Body of pancreas (tissue), 4 donors: ENCODE data around the gene SF3B5. TPM values are rescaled to one million over a fixed set of nuclear protein-coding genes. Genes with fewer than 3 reads are reported as not detected.
"Not testable (repeated sequence)": the region's sequence is repeated elsewhere in the genome, so short reads cannot be mapped to it uniquely, and the experiment has no call there.

Source experiments
- ATAC-seq: fragments of 150-250 bp; one replicate; pipeline ENCODE4 v1.9.1; 2016
- DNase-seq, 4 donors: peaks; one replicate each; pipeline ENCODE4 v3.0.0-alpha.2; 2019
- H3K27ac ChIP-seq, 4 donors: fragments of 200-600 bp; sonication (generic); 1 replicate in 3 of 4; 2 replicates in 1 of 4; pipeline versions ENCODE4 v1.5.1 to v1.6.1; 2016 to 2019; ENCODE audit warnings: mild to moderate bottlenecking in 1 of 4, mixed read lengths in 1 of 4, moderate library complexity in 1 of 4
- H3K27me3 ChIP-seq, 2 donors: fragments of 200-600 bp; sonication (generic); one replicate each; pipeline ENCODE4 v1.6.0; 2016; ENCODE audit warnings: mild to moderate bottlenecking in 1 of 2
- H3K36me3 ChIP-seq, 2 donors: fragments of 200-600 bp; sonication (generic); replicated peaks in 1 of 2; 2 replicates each; pipeline ENCODE4 v1.5.1; 2016; ENCODE audit warnings: low read depth in 2 of 2; ENCODE audit not compliant: insufficient read depth in 1 of 2
- H3K4me1 ChIP-seq: fragments of 200-600 bp; sonication (generic); one replicate; pipeline ENCODE4 v1.6.0; 2016
- H3K4me3 ChIP-seq, 2 donors: fragments of 200-600 bp; sonication (generic); 1 replicate in 1 of 2; 2 replicates in 1 of 2; pipeline ENCODE4 v1.5.1; 2016 to 2019
- H3K9me3 ChIP-seq, 3 donors: fragments of 200-600 bp; sonication (generic); 1 replicate in 2 of 3; 2 replicates in 1 of 3; pipeline ENCODE4 v1.5.1; 2016
- CTCF ChIP-seq, 7 experiments: fragments of 450-650 bp in 4 of 7; fragments of 200-600 bp in 3 of 7; sonication (generic) in 3 of 7; IDR thresholded peaks; one replicate each; pipeline ENCODE4 v1.5.1; 2016 to 2019; ENCODE audit warnings: antibody characterized with exemption in 7 of 7
- POLR2A ChIP-seq, 3 donors: fragments of 450-650 bp; IDR thresholded peaks; one replicate each; pipeline ENCODE4 v1.6.1; 2016; ENCODE audit warnings: antibody characterized with exemption in 3 of 3, mild to moderate bottlenecking in 2 of 3
- WGBS, 2 donors: methylation state at CpG; one replicate each; pipeline ENCODE4 v1.1.5; 2017; 5-methylcytosine and 5-hydroxymethylcytosine counted together
- intact Hi-C: fragments of 100-400 bp; cut with DNase I; formaldehyde crosslinking; loops from one replicate; pipeline ENCODE4 v1.15.1; 2023
- total RNA-seq, 2 donors: library from RNA; depleted of rRNA; stranded (reverse); fragments of >200 nt; gene quantifications; one replicate each; pipeline ENCODE4 v1.1.0, GENCODE V29; 2016

The SF3B5 gene
- total RNA-seq, 2 donors from 2014 or later = 45.7 to 103 TPM

- WGBS, 2 donors = 69% methylated on average over 2 of the region's 2 CpGs
- ATAC-seq (no peak), DNase-seq (no peak)
- peaks cover 21% of the 10 kb centered on the region for H3K4me1 ChIP-seq
- no peaks in the 10 kb centered on the region for H3K9me3 ChIP-seq
- TF ChIP-seq CTCF (IDR thresholded peaks at IDR 0.05) = no peak
- TF ChIP-seq POLR2A (IDR thresholded peaks at IDR 0.05) = no peak
- intact Hi-C loops = no loop called here
- H3K4me3 ChIP-seq = no peak overlapping the region
- no peaks in the 10 kb centered on the region for H3K27me3 ChIP-seq
- H3K27ac ChIP-seq = no peak overlapping the region
- no peaks in the 10 kb centered on the region for H3K36me3 ChIP-seq
Measured at GRCh38 chr6:144093236-144093635, 2.1 kb downstream of the SF3B5 start.

GRCh38 chr6:144090384-144090783 is 5.0 kb downstream of the SF3B5 start:
- no peak for TF ChIP-seq CTCF (IDR thresholded peaks at IDR 0.05)
- no peak for TF ChIP-seq POLR2A (IDR thresholded peaks at IDR 0.05)
- Histone ChIP-seq H3K9me3 (no peaks in the 10 kb centered on the region), H3K4me1 (peaks cover 16% of the 10 kb centered on the region), H3K27me3 (no peaks in the 10 kb centered on the region), H3K27ac (no peak overlapping the region), H3K36me3 (peaks cover 0 to 2% of the 10 kb centered on the region in 2 donors), H3K4me3 (no peak overlapping the region)
- intact Hi-C loops = no loop called here
- DNase-seq (no peak), ATAC-seq (no peak)
- 42 to 46% methylated on average over 4 of the region's 4 CpGs for WGBS, 2 donors

GRCh38 chr6:144087789-144088426 is 7.5 kb downstream of the SF3B5 start:
- ATAC-seq (no peak), DNase-seq (no peak)
- no peaks in the 10 kb centered on the region for H3K9me3 ChIP-seq
- H3K27ac ChIP-seq = no peak overlapping the region
- WGBS, 2 donors = 73 to 79% methylated on average over 13 of the region's 13 CpGs
- peaks cover 0 to 2% of the 10 kb centered on the region in 2 donors for H3K36me3 ChIP-seq
- no peaks in the 10 kb centered on the region for H3K27me3 ChIP-seq
- no peak overlapping the region for H3K4me3 ChIP-seq
- H3K4me1 ChIP-seq = no peaks in the 10 kb centered on the region
- intact Hi-C loops = no loop called here
- no peak for TF ChIP-seq POLR2A (IDR thresholded peaks at IDR 0.05)

- peaks cover 0 to 2% of the 10 kb centered on the region in 2 donors for H3K36me3 ChIP-seq
- no peaks in the 10 kb centered on the region for H3K27me3 ChIP-seq
- H3K4me1 ChIP-seq = no peaks in the 10 kb centered on the region
- DNase-seq = no peak
- no peaks in the 10 kb centered on the region for H3K9me3 ChIP-seq
- ATAC-seq = no peak
- TF ChIP-seq CTCF (IDR thresholded peaks at IDR 0.05) (no peak), POLR2A (IDR thresholded peaks at IDR 0.05) (no peak)
- intact Hi-C loops = no loop called here
- no peak overlapping the region for H3K4me3 ChIP-seq
- no peak overlapping the region for H3K27ac ChIP-seq
- 92 to 94% methylated on average over 3 of the region's 3 CpGs for WGBS, 2 donors
Measured at GRCh38 chr6:144086959-144087358, 8.4 kb downstream of the SF3B5 start.

GRCh38 chr6:144083172-144083571 is 12.2 kb downstream of the SF3B5 start:
- WGBS, 2 donors = 81 to 91% methylated on average over 1 of the region's 1 CpG
- no peaks in the 10 kb centered on the region for H3K4me1 ChIP-seq
- peaks cover 0 to 2% of the 10 kb centered on the region in 2 donors for H3K36me3 ChIP-seq
- H3K27ac ChIP-seq = no peak overlapping the region
- no peak overlapping the region for H3K4me3 ChIP-seq
- TF ChIP-seq POLR2A (IDR thresholded peaks at IDR 0.05) = no peak
- no peak for TF ChIP-seq CTCF (IDR thresholded peaks at IDR 0.05)
- ATAC-seq (no peak), DNase-seq (no peak)
- H3K9me3 ChIP-seq = no peaks in the 10 kb centered on the region
- intact Hi-C loops = no loop called here
- H3K27me3 ChIP-seq = no peaks in the 10 kb centered on the region

- H3K27me3 ChIP-seq, H3K4me3 ChIP-seq, H3K4me1 ChIP-seq, H3K27ac ChIP-seq, DNase-seq, H3K9me3 ChIP-seq, H3K36me3 ChIP-seq, ATAC-seq, intact Hi-C loops: not testable (repeated sequence)
- WGBS, 2 donors = 98 to 100% methylated on average over 3 of the region's 3 CpGs
Measured at GRCh38 chr6:144082412-144082811, 13.0 kb downstream of the SF3B5 start.
